Tongue (tissue), 2 donors: ENCODE results near the gene BTBD7. TPM values are rescaled to one million over a fixed set of nuclear protein-coding genes. Genes with fewer than 3 reads are reported as not detected.
"Not testable (repeated sequence)": the region's sequence is repeated elsewhere in the genome, so short reads cannot be mapped to it uniquely, and the experiment has no call there.

Source experiments
- DNase-seq: peaks from one replicate; pipeline ENCODE4 v3.0.0-alpha.2; 2015
- total RNA-seq: library from RNA; depleted of rRNA; stranded (reverse); fragments of >200 nt; gene quantifications from one replicate; pipeline ENCODE4 v1.2.3, GENCODE V29; 2014

Gene BTBD7
- 27.7 TPM for total RNA-seq

GRCh38 chr14:93332853-93333630 is at the start of gene BTBD7:
Gene BTBD7, minus strand, starts transcription at chr14:93333036. Its CDS starts 36,985 bp downstream, at chr14:93296051.
- peak; percentile 98 for DNase-seq

GRCh38 chr14:93381644-93382043 is 48.8 kb upstream of the BTBD7 start:
- DNase-seq = no peak

GRCh38 chr14:93379831-93380230 is 47.0 kb upstream of the BTBD7 start:
- no peak for DNase-seq

GRCh38 chr14:93375673-93376156 is 42.9 kb upstream of the BTBD7 start:
- no peak for DNase-seq

- no peak for DNase-seq
These were observed 37.0 kb upstream of the BTBD7 start for GRCh38 chr14:93369713-93370266.

- no peak for DNase-seq
These were observed 36.3 kb upstream of the BTBD7 start for GRCh38 chr14:93368996-93369712.

- not testable (repeated sequence) for DNase-seq
These were observed 22.0 kb upstream of the BTBD7 start for GRCh38 chr14:93354873-93355272.

GRCh38 chr14:93348292-93348691 is 15.5 kb upstream of the BTBD7 start:
- no peak for DNase-seq

GRCh38 chr14:93347850-93348249 is 15.0 kb upstream of the BTBD7 start:
- DNase-seq = no peak

GRCh38 chr14:93346926-93347721 is 14.3 kb upstream of the BTBD7 start, which contains the start of gene COX8C:
Gene COX8C, plus strand, starts transcription at chr14:93347182. Its CDS starts 87 bp downstream, at chr14:93347269.
- no peak for DNase-seq

- DNase-seq = no peak
These were observed 11.0 kb upstream of the BTBD7 start for GRCh38 chr14:93343797-93344196.

- no peak for DNase-seq
These were observed 10.4 kb upstream of the BTBD7 start for GRCh38 chr14:93343266-93343665.

- DNase-seq = no peak
These were observed 5.0 kb upstream of the BTBD7 start for GRCh38 chr14:93337884-93338283.

GRCh38 chr14:93337143-93337753 is 4.4 kb upstream of the BTBD7 start:
- DNase-seq = no peak

- DNase-seq = no peak
These were observed 831 bp upstream of the BTBD7 start for GRCh38 chr14:93333631-93334103.

- peak; percentile 66 for DNase-seq
These were observed 411 bp downstream of the BTBD7 start for GRCh38 chr14:93332397-93332852.

GRCh38 chr14:93331728-93332396 is 974 bp downstream of the BTBD7 start:
- DNase-seq = no peak

- DNase-seq = peak; percentile 3
These were observed 1.7 kb downstream of the BTBD7 start for GRCh38 chr14:93331002-93331727.

- no peak for DNase-seq
These were observed 2.2 kb downstream of the BTBD7 start for GRCh38 chr14:93330609-93331000.

- no peak for DNase-seq
These were observed 2.7 kb downstream of the BTBD7 start for GRCh38 chr14:93329965-93330608.
